ENCODE results near the gene P4HB.

The P4HB gene

GRCh38 chr17:81895400-81895799 lies 35.1 kb upstream of the P4HB start:
- no peak for DNase-seq

- DNase-seq = no peak
Observed at GRCh38 chr17:81891303-81891552, 30.9 kb upstream of the P4HB start.

- DNase-seq = peak; percentile 49
Observed at GRCh38 chr17:81890447-81891302, 30.3 kb upstream of the P4HB start.

GRCh38 chr17:81889602-81890001 lies 29.3 kb upstream of the P4HB start:
- DNase-seq = no peak

GRCh38 chr17:81888988-81889595 lies 28.8 kb upstream of the P4HB start:
- no peak for DNase-seq

- DNase-seq = no peak
Observed at GRCh38 chr17:81888105-81888987, 28.0 kb upstream of the P4HB start.

- no peak for DNase-seq
Observed at GRCh38 chr17:81885869-81886548, 25.7 kb upstream of the P4HB start.

- DNase-seq = no peak
Observed at GRCh38 chr17:81885454-81885853, 25.1 kb upstream of the P4HB start.

- no peak for DNase-seq
Observed at GRCh38 chr17:81884968-81885367, 24.6 kb upstream of the P4HB start.

GRCh38 chr17:81884520-81884919 lies 24.2 kb upstream of the P4HB start:
- no peak for DNase-seq

- DNase-seq = no peak
Observed at GRCh38 chr17:81879121-81879520, 18.8 kb upstream of the P4HB start.

GRCh38 chr17:81878294-81878693 lies 18.0 kb upstream of the P4HB start:
- DNase-seq = no peak

- DNase-seq = no peak
Observed at GRCh38 chr17:81877569-81877968, 17.2 kb upstream of the P4HB start.

GRCh38 chr17:81871387-81872230 lies 11.3 kb upstream of the P4HB start:
- DNase-seq = peak; percentile 97

GRCh38 chr17:81870981-81871386 lies 10.6 kb upstream of the P4HB start, which contains the start of gene ARHGDIA:
Gene ARHGDIA, minus strand, starts transcription at chr17:81871337. Its CDS starts 1,407 bp downstream, at chr17:81869930.
- no peak for DNase-seq

GRCh38 chr17:81870131-81870980 lies 10.0 kb upstream of the P4HB start:
- DNase-seq = peak; percentile 59

- peak; percentile 61 for DNase-seq
Observed at GRCh38 chr17:81869221-81870130, 9.1 kb upstream of the P4HB start.

GRCh38 chr17:81868674-81869220 lies 8.4 kb upstream of the P4HB start:
- DNase-seq = peak; percentile 22

GRCh38 chr17:81867991-81868673 lies 7.8 kb upstream of the P4HB start:
- DNase-seq = peak; percentile 22
